ENCODE results near the gene ITGBL1.

GRCh38 chr13:101751488-101751887, 299.0 kb downstream of the ITGBL1 start:
- TF ChIP-seq EZH2 (IDR thresholded peaks at IDR 0.05; ENCODE audit: low read depth, unreplicated experiment) (no peak), CREB1 (CRISPR knock-in tag; IDR thresholded peaks at IDR 0.05; ENCODE audit: low read depth) (no peak), POLR2AphosphoS5 (IDR thresholded peaks at IDR 0.05; ENCODE audit: low read depth) (no peak), REST (IDR thresholded peaks at IDR 0.05; ENCODE audit: unreplicated experiment) (no peak), ZNF114 (CRISPR knock-in tag; IDR thresholded peaks at IDR 0.05) (no peak), JUNB (IDR thresholded peaks at IDR 0.05; ENCODE audit: unreplicated experiment) (no peak), EZH2phosphoT487 (IDR thresholded peaks at IDR 0.05; ENCODE audit: unreplicated experiment) (no peak), STAT1 (IDR thresholded peaks at IDR 0.05; ENCODE audit: unreplicated experiment) (no peak), ZNF462 (CRISPR knock-in tag; IDR thresholded peaks at IDR 0.05) (no peak), NANOG (IDR thresholded peaks at IDR 0.05; ENCODE audit: borderline replicate concordance) (no peak)
- TF ChIP-seq, protein P1, sequence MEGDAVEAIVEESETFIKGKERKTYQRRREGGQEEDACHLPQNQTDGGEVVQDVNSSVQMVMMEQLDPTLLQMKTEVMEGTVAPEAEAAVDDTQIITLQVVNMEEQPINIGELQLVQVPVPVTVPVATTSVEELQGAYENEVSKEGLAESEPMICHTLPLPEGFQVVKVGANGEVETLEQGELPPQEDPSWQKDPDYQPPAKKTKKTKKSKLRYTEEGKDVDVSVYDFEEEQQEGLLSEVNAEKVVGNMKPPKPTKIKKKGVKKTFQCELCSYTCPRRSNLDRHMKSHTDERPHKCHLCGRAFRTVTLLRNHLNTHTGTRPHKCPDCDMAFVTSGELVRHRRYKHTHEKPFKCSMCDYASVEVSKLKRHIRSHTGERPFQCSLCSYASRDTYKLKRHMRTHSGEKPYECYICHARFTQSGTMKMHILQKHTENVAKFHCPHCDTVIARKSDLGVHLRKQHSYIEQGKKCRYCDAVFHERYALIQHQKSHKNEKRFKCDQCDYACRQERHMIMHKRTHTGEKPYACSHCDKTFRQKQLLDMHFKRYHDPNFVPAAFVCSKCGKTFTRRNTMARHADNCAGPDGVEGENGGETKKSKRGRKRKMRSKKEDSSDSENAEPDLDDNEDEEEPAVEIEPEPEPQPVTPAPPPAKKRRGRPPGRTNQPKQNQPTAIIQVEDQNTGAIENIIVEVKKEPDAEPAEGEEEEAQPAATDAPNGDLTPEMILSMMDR (conservative IDR thresholded peaks at IDR 0.05; ENCODE audit: low read depth in 2 of 2), result no peak
- TF ChIP-seq, protein P2, sequence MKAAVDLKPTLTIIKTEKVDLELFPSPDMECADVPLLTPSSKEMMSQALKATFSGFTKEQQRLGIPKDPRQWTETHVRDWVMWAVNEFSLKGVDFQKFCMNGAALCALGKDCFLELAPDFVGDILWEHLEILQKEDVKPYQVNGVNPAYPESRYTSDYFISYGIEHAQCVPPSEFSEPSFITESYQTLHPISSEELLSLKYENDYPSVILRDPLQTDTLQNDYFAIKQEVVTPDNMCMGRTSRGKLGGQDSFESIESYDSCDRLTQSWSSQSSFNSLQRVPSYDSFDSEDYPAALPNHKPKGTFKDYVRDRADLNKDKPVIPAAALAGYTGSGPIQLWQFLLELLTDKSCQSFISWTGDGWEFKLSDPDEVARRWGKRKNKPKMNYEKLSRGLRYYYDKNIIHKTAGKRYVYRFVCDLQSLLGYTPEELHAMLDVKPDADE (IDR thresholded peaks at IDR 0.05), result no peak

Data from GM23338 (cell line).